GM12801 (cell line): ENCODE results near the gene IRAK1.

Source experiments
- TF ChIP-seq, protein P1 (sequence below): IDR thresholded peaks from one replicate; pipeline ENCODE4 v1.5.1; 2011; ENCODE audit warnings: control low read depth; ENCODE audit not compliant: insufficient read length; ENCODE audit errors: extremely low read depth

The IRAK1 gene

DNA sequence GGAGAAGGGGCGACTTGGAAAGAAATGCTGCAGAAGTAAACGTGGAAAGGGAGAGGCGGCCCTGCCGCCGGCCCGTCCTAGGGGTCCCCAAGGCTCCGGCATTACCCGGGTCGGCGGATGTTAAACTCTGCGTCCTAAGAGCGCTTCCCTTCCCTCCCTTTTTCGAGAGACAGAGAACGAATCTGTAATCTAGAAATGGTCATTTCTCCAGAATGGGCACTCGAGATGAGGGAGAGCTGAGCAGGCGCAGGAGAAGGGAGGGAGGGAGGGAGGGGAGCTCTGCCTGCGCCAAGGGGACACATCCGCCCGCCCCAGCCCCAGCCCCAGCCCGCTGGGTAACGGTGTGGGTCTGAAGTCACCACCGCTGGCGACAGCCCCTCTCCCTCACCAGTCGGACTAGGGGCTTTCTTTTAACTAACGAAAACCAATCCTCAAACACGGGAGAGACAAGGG lies 49.8 kb downstream of the IRAK1 start:
- TF ChIP-seq, protein P1, sequence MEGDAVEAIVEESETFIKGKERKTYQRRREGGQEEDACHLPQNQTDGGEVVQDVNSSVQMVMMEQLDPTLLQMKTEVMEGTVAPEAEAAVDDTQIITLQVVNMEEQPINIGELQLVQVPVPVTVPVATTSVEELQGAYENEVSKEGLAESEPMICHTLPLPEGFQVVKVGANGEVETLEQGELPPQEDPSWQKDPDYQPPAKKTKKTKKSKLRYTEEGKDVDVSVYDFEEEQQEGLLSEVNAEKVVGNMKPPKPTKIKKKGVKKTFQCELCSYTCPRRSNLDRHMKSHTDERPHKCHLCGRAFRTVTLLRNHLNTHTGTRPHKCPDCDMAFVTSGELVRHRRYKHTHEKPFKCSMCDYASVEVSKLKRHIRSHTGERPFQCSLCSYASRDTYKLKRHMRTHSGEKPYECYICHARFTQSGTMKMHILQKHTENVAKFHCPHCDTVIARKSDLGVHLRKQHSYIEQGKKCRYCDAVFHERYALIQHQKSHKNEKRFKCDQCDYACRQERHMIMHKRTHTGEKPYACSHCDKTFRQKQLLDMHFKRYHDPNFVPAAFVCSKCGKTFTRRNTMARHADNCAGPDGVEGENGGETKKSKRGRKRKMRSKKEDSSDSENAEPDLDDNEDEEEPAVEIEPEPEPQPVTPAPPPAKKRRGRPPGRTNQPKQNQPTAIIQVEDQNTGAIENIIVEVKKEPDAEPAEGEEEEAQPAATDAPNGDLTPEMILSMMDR = no peak

DNA sequence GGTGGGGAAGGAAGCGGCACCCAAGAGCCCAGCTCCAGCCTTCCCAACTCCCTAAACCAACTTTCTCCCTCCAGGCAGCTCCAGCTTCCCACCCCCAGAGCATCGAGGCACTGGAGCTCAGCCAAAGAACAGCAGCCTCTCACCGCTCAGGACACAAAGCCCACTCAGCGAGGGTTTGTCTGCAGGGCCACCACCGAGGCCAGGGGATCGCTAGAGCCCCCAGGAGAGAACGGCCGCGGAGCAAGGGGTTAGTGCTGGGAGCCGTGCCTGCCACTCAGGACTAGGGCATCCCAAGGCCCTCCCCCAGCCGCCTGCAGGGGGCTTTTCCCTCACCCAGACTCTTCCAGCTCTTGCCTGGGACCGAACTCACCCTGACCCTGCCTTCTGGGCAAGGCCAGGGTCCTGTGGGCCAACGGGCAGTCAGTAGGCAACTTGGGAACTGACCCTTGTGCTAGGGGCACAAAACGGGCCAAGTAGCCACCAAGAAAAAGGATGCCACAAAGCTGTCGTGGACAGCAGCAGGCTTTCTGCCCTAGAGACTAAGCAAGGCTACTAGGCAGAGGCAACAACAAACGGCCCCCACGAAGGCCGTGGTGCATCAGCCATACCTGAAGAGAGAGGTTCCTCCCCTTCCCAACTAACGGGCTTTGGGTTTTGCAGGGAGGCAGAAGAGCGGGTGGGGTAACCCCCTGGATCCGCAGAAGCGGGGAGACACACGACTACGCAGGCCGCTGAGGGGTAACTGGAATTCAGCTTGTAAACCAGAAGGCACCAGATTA lies 50.4 kb downstream of the IRAK1 start:
- TF ChIP-seq, protein P1 = no peak

DNA sequence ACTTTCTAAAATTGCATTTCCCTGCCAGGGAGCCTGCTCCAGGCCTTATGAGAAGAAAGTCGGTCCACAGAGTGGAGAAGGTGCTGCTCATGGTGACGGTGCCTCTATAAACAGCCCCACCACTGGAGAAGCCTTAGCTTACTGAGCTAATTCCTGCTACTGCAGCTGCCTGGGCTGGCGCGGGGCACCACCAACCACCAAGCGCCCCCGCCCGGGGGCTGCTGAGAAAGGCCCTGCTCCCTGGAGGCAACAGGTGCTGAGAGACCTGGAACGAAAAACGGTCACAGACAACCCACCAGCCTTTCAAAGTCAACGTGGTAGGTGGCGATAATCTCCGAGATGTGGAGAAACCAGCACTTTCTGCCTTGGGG lies 51.0 kb downstream of the IRAK1 start:
- TF ChIP-seq, protein P1 = no peak

DNA sequence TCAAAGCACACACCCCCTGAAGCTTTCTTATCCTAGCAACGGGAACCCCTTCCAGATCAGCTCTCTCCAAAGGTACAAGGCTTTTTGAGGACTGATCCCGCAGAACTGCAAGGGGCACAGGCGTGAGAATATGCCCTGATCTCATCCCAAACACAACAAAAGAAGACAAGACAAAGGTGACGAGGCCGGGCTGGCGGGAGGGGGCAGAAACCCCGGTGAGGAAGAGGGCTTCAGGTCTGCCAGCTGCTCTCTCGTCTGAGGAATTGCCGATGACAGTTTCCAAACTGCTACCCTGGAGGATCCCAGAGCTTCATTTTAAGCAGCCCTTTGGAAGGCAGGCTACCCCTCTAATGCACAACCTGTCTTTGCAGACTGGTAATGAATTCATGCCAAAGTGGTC lies 51.4 kb downstream of the IRAK1 start:
- TF ChIP-seq, protein P1 = no peak

DNA sequence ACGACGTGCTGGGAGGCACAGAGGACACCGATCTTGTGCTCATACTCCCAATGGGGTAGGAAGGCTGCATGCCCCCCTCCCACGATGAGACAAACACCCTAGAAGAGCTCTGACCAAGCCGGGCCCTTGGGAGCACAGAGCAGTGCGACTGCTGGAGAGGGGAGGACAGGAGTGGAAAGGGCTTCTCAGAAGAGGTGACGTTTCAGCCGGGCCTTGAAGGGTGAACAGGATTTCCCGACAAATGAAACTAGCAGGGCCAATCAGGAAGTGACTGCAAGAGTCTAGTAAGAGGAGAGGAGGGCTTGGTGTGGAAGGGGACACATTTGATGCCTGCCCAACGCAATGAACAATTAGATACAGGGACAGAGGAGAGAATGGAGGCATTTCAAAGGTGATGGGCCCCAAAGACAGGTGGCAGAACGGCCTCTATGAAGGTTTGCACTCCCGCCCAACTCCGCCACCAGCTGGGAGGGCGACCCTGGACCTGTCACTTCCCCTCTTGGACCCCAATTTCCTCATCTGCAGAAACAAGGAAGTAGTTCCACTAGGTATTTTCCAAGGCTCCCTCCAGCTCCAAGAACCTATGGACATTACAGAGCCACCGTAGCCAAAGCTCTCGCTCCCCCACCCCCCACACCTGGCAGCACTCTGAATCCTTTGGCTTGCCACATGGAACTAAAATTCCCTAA lies 52.0 kb downstream of the IRAK1 start:
- TF ChIP-seq, protein P1 = no peak

DNA sequence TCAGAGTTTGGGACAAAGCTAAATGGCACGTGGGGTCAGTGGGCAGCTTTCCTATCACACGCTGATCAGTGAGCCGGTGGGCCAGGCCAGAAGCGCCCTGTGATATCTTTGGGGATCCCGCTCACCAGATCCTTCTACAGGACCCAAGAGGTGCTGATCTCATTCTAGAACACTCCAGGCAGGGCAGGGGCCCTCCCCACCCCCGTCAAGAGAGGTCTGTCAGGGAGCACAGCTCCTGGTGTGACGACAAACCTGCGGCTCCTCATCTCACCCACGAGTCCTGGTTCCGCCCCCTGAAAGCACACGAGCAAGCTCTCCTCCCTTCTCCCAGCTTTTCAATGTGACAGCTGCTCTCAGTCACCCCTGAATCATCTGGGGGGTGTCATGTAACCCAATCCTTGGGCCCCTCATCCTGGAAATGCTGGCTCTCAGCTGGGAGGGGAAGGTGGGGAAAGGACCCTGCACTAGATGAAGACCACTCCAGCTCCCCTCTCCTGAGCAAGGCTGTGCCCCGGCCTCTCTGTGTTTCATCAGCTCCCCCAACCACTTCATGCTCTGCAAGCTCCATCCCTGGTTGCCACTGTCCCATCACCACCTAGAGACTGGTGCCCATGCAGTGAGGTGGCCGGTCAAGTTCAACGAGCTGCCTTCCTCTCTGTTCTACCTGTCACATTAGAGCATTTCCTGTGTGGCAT lies 52.7 kb downstream of the IRAK1 start:
- TF ChIP-seq, protein P1 = no peak

DNA sequence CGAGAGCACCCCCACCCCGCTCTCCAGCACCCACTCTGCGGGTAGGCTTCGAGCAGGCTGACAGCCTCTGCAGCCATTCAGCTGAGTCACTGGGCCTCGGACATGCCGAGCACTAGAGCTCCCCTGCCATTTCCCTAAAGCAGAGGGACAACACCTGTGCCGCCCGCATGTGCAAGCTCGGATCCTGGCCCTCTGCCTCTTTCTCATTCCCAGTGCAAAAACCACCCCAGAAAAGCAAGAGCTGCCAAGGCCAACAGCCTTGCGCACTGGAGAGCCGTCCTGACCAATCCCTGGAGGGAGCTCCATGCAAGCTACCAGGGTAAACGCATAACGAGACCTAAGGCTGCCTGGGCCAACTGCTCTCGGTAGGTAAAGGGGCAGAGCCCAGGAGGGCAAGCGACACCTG lies 53.4 kb downstream of the IRAK1 start:
- TF ChIP-seq, protein P1 = no peak
